Esophagus squamous epithelium (tissue), 4 donors: ENCODE results near the gene ZNF709.

Source experiments
- CTCF ChIP-seq, 6 experiments: fragments of 450-650 bp in 4 of 6; fragments of 200-600 bp in 2 of 6; sonication (generic) in 2 of 6; IDR thresholded peaks; one replicate each; pipeline ENCODE4 v1.5.1; 2016 to 2019; ENCODE audit warnings: antibody characterized with exemption in 6 of 6, mild to moderate bottlenecking in 4 of 6, moderate library complexity in 4 of 6
- POLR2A ChIP-seq, 4 donors: fragments of 450-650 bp; IDR thresholded peaks; one replicate each; pipeline ENCODE4 v1.6.1; 2017; ENCODE audit warnings: antibody characterized with exemption in 4 of 4, mild to moderate bottlenecking in 4 of 4, moderate library complexity in 3 of 4

GRCh38 chr19:12425888-12426274 is 58.7 kb downstream of the ZNF709 start:
- no peak for TF ChIP-seq CTCF (IDR thresholded peaks at IDR 0.05)
- TF ChIP-seq POLR2A (IDR thresholded peaks at IDR 0.05) = no peak
